ENCODE measurements around the gene HOXA3.

HOXA3 gene

DNA sequence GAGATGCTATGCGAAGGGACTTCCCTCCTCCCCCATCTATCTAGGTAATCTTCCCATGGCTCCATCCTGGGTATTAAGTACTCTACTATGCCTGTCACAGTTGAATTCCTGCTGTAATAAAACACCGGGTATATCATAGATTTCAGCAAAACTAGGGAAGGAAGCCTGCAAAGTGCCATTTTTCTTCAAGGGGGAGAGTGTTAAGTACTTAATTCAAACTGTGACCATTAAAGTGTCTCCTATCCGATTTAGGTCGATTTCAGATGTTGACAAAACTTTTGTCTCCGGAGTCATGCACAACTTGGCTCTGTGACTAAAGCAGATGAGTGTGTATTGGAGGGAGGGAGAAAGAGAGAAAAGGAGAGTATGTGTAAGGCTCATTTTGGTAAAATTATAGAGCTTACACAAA lies 26.4 kb downstream of the HOXA3 start:
- no peak for DNase-seq

DNA sequence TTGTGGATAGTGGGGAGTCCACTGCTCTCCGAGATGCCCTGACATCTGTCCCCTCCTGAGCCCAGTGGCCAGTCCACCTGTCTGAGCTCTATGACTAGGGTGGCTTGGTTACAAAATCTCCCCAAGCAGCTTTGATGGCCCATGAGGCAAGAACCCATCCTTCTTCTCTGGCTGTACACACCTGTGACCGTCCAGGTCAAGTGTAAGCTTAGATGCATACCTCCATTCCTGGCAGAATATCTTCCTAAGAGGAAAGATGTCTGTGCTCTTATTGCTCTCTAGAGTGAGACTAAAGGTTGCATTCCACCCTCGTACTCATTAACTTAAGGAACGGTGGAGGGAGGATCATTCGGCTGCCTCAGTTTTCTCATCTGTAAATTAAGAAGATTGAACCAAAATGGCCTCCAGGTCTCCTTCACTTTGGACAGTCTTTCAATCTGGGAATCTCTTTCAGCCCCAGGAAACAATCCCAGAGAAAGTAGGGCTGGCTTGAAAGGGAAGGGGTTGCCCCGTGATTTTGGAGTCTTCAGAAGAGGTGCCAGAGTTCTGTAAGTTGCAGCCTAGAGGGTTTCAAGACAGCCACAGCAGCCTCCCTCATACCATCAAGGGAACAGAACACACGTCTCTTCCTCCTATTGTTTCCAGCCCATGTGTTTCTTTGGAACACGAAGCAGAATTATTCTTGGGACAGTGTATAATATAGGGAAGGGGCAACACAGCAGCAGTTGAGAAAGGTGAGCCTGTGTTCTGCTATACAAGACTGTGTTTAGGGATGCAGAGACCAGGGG lies 27.3 kb downstream of the HOXA3 start:
- no peak for DNase-seq

DNA sequence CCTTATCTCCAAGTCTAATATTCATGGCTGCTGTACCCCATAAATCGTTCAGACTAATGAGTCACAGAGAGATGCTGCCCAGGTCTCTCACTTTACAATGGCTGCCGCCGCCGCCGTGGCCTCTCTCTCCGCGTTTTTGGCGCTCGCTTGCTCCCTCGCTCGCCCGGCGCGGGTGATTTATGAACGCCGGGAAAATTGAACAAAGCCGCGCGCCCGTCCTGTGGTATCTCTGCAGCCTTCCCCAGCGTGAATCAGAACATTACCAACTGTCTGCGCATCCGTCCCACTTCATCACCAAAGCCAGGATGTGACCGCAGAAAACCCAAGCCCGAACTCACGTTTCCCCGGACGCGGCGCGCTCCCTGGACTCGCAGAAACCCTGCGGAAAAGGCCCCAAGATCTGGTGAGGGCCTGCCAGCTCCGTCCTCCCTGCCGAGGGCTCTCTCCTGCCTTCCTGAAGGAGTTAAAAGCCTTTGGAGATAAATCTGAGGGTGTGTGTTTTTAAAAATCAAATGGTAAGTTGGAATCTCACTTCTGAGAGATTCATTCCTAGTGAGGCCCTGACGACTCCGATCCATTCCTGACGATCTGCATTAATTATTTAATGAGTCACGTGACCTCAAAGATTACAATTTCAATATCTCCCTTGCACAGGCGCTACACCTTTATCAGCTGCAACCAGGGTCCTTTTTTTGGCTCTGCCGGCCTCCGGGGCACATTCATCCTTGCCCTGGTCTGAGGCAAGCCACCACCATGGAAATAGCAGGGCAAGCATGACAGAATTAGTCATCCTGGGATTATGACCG lies 28.1 kb downstream of the HOXA3 start:
- no peak for DNase-seq

DNA sequence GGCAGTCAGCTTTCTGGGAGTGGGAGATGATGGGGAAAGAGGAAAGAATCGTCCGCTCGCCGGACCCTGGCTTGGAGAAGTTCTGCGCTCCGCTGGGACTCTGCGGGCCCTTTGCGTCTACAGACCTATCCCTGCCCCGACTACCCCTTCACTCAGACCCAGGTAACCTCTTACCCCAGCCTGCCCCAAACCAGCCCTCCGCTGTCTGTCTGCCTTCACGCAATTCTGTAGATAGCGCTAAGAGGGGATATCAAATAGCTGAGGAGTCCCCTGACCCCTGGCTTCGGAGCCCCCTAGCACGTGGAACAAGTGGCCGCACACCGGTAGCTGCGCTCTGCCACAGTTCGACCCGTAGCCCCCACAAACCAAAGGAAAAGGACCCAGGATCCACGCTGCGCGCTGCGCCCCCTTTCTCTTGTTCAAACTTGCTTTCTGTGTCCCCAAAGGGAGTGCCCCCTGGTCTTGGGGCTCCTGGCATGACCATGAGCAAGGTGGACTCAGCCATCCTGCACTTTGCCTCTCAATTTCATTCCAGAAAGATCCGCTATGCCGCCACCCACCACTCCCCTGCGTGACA lies 28.8 kb downstream of the HOXA3 start:
- DNase-seq: no peak

DNA sequence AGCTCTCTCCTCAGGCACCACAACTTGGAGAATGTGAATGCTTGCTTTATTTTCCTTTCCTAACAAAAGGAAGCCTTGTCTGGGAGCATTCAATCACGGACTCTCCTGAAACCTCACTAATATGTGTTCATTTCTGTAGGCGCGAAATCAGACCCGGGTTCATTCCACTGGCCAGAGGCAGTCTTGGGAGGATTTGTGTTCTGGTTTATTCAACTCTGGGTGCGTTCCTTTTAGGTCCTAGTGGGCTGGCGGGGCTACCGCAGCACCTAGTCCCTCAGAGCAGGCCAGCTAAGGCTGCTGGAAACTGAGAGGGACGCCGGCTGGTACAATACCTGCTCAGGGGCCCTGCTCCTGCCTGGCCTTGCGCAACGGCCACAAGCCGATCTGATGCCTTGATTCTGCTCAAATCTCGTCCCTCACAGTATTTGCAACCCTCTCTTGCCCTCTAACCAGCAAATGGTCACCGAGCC lies 29.3 kb downstream of the HOXA3 start:
- DNase-seq: no peak

DNA sequence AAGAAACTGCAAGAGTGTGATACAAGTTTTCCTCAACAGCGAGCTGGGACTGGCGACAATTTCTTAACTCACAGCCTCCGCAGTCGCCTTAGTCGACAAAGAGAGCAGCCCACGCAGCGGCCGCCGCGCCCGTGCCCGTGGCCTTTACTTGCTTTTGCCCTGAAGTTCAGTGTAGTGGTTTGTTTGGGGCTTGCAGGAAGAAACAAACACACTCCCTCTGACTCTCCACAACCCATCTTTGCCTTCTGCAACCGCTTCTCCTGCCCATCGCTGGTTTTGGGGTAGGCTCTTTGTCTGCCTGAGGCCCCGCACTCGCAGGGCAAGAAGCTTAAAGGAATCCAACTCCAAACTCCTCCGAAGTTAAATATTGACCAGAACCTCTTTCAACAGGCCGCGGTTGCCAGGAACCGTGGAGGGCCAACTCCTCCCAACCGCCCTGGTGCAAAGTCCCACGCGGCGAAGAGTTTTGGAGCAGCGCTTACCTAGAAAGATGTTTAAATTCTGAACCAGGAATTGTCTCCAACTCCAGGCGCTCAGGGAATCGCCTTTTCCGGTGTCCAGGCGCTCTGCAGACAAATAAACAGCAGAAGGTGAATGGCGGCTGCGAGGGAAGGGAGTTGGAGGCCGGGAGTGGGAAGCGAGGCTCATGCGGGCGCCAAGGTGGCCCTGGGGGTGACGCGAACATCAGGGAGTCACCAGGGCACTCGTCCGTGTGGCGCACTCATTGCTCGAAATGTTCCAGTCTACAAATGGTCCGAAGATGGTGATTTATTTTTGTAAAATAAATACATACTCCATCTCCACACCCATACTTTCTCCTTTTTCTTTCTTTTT lies 30.1 kb downstream of the HOXA3 start:
- no peak for DNase-seq

DNA sequence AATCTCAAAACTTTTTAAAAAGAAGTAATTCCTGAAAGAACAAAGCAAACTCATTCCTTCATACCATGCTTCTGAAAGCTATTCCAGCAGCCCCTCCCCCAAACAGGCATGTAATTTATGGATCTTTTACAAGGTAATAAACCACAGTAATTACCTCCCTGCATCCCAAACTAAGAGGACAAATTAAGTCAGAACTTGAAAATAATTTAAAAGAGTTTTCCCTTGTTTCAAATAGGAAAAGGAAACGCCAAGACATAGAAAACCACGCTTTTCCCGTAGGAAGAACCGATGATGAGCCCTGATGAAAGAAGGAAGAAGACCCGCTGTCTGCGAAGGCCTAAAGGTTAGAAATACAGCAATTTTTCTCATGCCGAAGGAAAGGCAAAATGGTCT lies 30.7 kb downstream of the HOXA3 start:
- no peak for DNase-seq

DNA sequence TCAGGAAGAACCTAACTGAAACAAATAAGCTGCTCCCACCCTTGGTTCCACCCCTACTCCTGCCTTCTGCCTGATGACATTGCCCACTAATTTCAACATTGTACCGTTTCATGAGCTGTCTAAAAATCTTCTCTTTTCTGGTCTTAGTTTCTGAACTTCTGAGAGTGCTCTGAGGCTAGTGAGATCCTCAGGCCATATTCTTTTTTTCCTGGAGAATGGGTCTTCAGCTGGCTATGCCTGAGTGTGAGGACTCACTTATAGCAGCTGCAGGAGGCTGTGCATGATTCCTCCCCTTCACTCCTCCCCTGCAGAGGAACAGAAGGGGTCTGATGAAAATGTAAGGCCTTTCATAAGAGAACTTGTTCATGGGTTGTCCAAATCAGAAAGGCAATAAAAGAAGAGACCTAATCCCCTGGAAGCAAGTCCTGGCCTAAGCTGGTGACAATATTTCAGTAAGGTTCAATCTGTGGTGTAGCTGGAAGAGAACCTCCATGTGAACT lies 32.9 kb downstream of the HOXA3 start:
- no peak for DNase-seq

DNA sequence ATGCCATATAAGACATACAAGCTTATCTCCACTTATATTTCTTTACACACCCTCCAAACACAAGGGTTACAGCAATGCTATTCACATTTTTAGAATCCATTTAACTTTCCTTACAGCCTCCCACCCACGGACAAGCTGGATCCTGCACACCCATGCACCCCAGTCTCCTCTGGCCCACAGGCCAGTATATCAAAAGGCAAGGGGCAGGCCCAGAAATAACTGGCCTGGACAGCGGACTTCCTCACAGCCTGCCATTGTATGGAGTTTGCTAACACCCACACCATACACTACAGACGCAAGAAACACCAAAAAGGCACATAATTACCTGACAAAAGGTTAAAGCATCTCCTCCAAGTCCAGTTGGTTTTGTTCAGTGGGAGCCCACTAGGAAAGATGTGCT lies 33.8 kb downstream of the HOXA3 start:
- DNase-seq: no peak

DNA sequence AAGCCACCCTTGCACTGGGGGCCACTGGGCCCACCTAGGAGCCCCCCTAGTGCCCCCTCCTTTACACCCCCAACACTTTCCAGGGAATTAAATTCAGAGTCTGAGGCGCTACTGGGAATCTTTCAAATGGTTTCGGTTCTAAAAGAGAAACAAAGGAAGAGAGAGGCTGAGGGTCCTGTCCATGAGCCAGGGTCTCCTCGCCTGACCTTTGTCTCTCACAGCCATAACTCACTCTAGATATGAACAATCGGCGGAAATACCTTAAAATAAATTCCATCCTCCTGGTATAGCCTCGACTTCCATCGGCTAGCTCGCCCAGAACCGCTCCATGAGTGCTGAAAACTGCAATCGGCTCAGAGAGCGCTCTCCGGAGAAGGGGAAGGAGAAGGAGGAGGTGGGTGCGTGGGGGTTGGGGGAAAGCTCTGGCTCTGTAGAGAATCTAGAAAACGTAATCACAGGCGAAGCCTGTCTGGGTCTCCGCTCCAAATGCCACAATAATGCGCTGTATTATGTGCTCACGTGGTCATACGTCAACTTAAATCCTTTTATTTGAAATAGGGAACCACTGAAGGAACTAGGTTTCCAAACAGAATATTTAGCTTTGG lies 34.4 kb downstream of the HOXA3 start:
- DNase-seq: no peak

DNA sequence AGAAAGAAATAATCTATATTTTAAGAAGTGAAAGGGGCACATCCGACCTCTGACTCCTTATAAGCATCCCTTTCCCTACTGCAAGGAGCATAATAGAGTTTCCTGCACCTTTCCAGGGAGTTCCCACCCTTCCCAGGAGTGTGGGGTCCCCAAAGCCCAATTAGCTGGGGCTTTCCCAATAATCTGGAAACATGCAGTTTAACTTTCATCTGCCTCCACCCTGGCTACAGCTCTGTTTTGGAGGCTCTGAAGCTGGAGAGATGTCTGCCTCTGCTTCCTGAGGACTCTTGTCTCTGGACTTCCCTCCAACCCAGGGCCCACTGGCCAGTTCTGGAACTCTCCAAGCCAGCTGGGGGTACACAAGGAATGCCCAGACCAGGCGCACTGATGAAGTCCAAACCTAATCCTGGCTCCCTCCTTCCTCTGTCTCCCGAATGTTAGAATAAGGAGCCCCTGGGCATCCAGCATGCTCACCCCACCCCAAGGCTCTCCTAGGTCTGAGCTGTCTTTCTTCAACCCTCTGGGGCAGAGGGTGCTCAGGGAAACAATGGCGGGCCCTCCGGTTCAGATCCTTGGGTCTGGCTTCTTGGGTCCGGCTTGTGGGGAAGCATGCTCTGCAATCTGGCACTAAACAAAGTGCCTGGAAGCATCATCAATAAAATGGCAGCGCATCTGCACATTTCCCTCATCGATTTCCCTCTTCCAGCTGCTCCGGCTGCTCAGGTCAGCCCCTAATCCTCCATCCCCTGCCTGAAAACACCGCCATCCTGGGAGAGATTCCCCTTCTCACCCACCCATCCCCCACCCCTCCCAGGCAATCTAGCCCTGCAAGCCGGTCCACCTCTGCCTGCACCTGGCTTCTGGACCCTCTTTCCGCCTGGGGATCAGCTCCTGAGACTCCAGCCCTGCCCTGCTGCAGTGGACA lies 35.2 kb downstream of the HOXA3 start:
- no peak for DNase-seq

DNA sequence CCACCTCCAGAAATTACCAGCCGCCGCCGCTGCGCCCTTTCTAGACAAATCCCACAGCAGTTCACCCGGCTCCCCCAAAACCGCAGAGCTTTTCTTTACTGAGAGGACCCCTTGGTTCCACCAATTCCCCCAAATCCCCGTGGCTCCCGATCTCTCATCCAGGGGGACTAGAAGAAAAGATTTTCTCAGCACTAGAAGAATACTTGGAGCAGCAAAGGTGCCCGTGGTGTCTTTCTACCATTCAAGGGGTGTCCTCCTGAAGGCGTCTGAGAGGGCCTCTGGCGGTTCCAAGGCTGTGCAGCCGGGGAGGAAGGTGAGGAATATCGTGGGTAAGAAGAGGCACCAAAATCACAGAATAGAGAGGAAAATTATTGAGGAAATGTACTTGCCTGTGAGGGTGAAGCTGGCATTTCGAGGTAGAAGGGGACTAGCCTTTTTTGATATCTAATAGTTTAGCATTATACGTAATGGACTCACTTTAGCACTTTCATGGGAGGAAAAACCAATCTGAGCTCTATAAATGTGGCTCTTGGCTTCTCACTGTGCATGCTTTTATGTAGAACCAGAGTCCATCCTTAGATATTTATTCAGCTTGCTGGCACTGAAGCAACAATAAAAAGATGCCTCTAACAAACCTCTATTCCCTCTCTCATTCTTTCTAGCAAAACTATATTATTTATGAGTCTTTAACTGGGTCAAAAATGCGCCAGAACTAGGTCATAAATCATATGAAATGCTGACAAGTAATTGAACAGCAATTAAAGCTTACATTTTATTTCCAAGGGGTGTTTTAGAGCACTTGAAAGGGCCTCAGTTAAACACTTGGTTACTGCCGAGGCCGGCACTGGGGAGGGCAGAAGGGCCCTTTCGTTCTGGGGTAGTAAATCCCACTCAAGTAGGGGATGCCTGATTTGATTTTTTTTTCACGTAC lies 36.1 kb downstream of the HOXA3 start:
- DNase-seq: no peak

DNA sequence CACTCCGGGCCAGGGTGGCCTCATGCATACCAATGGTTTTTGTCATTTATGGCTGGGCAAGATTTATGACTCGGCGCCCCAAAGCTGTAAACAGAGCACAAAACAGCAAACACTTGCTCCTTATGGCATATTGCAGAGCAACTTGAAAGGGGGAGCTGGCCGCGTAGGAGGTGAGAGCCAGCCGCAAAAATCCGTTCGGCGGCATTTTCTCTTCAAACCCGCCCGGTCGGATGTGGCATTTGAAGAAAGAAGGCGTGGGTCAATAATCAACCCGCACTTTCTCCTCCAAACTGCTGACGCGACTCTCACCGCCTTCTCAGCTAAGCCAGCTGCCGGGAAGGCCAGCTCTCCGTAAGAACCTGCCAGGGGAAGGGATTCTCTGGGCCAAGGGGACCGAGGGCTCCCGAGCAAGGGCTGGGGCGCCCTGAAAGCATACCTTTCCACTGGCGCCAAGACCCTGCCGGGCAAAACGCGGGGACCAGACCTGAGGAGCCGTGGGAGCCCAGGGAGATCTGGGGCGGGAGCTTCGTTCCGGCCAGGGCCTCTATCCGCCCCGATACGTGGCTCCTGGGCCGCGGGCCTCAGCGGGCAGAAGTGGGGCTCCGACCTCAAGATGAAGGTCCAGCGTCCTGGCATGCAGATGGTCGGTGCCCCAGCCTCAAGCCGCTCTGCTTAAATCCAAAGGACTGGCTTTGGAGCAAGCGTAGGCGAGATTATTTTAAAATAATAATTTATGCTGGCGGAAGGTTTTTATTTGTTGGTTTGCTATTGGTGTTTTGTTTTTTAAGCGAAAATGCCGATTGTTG lies 37.0 kb downstream of the HOXA3 start:
- no peak for DNase-seq

DNA sequence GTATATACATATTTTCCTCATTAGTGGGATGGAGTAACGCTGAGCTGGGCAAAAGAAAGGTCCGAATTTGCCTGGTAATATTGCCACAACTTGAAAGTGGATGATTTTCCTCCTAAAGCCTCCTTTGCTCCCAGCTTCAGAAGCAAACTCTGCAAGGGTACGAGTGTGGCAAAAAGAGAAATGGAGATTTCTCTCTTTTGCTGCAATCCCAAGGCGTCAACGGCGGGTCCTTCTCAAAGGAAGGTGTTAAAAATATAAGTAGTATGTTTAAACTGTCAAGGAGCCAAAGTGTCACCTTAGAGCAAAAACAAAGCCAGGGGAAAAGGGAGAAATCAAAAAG lies 37.5 kb downstream of the HOXA3 start:
- no peak for DNase-seq

DNA sequence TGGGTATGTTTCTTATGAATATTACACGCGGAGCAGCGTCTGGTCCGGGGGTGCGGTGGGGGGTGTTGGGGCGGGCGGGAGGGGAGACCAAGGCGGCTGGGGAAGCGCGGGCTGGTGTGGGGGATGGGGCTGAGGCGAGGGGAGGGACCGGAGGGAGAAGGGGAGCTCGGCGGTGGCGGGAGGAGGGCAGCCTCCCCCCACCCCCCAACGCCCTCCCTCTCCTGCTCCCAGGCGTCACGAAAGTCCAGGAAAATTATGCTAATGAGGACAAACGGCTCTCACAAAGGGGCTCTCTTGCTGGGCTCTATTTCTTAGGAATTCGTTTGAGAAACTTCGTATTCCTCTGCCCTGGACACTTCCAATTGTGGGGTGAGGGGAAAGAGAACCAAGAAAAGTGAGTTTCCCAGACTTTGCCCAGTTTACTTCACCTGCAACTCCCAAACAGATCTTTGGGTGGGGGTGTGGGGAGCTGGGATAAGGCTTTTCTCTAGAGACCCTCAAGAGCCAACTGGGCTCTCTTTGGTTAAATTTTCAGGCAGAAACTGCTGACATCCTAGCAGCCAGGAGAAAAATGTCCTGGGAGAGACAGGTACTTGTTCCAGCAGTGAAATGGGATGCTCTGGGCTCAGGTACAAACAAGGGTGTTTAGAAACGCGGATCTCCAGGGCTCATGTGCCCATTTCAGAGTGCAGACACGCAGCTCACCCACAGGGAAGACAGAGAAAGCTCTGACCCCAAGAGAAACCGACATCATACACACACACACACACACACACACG lies 38.2 kb downstream of the HOXA3 start:
- DNase-seq: no peak

DNA sequence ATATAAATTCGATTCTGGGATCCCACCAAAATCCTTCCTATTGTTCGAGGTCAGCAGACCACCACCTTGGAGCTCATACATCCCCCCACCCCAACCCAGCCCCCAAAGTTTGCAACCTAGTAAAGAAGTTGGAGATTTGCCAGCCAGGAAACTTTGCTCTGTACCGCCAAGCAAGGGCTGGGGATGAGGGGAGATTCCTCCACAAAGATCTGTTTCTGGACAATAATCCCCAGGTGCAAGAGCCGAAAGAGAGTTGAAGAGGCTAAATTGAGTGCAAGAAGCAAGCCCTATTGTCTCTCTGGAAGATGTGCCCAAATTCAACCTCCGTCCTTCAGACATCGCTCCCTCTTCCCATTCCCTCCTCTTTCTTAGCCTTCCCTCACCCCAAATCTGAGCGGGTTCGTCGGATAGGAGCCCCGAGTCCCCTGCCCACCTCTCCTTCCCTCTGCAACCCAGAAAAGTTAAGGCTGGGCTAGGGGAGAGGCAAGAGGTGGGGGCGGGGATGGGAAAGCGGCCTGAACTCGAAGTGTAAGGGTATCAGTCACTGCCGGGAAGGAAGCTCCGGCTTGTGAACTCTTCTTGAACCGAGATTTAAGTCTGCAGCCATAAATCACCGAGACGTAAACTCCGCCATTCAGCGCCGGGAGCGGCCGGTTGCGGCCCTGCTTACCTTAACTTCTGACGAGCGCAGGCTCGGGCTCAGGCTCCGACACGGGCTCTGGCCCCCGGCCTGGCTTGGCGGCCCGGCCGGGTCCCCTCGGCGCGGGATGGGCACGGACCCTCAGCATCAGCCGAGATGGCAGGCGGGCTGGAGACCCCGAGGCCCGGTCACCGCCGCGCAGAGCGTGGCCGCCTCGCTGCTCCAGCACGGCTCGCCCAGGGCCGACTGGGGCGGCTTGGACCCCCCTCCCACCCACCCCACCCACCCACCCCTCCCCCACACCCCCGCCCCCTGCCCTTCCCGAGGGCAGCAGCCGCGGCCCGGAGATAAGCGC lies 39.1 kb downstream of the HOXA3 start:
- no peak for DNase-seq

DNA sequence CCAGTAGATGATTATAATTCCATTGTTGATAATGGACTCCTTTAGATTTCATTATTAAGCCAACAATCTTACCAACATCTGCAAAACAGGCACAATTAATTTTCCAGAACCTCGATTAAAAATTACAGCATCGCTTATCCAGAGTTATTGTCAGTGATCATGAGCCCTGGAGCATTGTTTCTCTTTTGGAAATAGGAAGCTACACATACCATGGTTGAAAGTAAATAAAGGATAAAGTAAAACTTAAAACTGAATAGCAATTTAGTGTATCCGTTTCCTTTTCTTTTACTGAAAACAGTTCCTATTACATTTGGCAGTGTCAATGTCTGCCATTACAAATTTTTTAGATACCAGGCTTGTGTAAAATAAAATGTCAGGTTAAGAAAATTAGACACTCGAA lies 40.0 kb downstream of the HOXA3 start:
- DNase-seq: no peak

Measured in NCI-H345 (cell line).